Bronchial epithelial cell (primary cell): ENCODE measurements around the gene SULF2. TPM values are rescaled to one million over a fixed set of nuclear protein-coding genes. Genes with fewer than 3 reads are reported as not detected.
A peak's percentile ranks its signal among the peaks of the same experiment; 100 is the strongest.

Source experiments
- DNase-seq: peaks from one replicate; pipeline ENCODE4 v3.0.0-alpha.2; 2010; ENCODE audit warnings: low read depth
- FAIRE-seq: peaks from 2 replicates; lab custom pipeline; 2011; peaks lifted over from hg19 to GRCh38; lab: Jason Lieb, UNC
- H3K27me3 ChIP-seq: 2 replicates; pipeline ENCODE4 v1.5.1; 2011; ENCODE audit warnings: low read length; ENCODE audit not compliant: control insufficient read depth, insufficient read depth
- H3K36me3 ChIP-seq: 2 replicates; pipeline ENCODE4 v1.5.1; 2011; ENCODE audit warnings: low read length; ENCODE audit not compliant: control insufficient read depth, insufficient read depth
- H3K4me3 ChIP-seq: 2 replicates; pipeline ENCODE4 v1.5.1; 2011; ENCODE audit warnings: mild to moderate bottlenecking, low read depth, low read length, control low read depth
- CTCF ChIP-seq: IDR thresholded peaks from 2 replicates; pipeline ENCODE4 v1.5.1; 2011; ENCODE audit warnings: mild to moderate bottlenecking, moderate library complexity, low read length, control low read depth, inconsistent platforms; ENCODE audit not compliant: insufficient read depth, severe bottlenecking
- total RNA-seq: library from RNA; depleted of rRNA; stranded (reverse); fragments of >200 nt; gene quantifications from 2 replicates; pipeline ENCODE4 v1.2.1, GENCODE V29; 2014

The SULF2 gene
- total RNA-seq, 1 donor from 2014 or later, result 31.6 TPM

DNA sequence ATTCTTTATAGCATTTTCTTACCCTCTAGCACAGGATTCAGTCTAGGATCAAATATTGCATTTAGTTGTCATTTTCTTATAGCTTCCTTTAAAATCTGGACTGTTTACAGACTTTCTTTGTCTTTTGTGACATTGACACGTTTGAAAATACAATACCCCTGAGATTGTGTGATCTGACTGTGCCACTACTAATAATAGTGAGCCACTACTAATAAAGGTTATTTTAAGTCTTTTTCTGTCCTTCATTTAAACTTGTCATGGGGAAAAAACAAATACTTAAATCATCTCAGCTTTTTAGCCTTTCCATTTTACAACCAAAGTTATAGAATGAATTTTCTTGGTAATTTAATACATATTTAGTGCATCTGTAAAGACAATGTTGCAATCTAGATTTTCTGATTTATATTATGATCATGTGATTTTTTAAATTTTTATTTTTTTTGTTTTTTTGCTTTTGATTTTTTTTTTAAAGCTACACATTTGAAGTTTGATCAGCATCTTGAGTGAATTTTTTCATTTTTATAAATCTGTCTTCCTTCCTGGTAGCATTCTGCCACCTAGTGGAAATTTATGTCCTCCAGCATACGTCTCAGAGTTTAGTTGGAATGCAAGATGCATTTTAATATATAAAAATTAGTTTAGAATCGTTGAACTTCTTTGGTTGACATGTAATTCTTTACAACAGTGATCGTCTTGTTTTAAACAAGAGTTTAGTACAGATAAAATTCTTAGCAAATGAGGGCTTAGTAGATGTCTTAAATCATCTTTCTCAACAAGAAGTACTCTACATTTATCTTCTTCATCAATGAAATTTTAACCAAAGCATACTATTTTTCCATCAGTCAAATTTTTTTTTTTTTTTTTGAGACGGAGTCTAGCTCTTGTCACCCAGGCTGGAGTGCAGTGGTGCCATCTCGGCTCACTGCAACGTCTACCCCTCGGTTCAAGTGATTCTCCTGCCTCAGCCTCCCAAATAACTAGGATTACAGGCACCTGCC, 164.2 kb downstream of the SULF2 start:
- Histone ChIP-seq H3K27me3 (no peaks in the 10 kb centered on the region), H3K4me3 (no peak overlapping the region), H3K36me3 (peaks cover 1% of the 10 kb centered on the region)
- DNase-seq (peak; percentile 70), FAIRE-seq (no peak)
- TF ChIP-seq CTCF, result peak; percentile 47

GRCh38 chr20:47618479-47618878, 166.8 kb downstream of the SULF2 start:
- FAIRE-seq (no peak), DNase-seq (no peak)
- H3K27me3 ChIP-seq, result no peaks in the 10 kb centered on the region
- TF ChIP-seq CTCF, result no peak
- H3K4me3 ChIP-seq, result no peak overlapping the region
- H3K36me3 ChIP-seq, result no peaks in the 10 kb centered on the region

- FAIRE-seq, result no peak
- no peak for DNase-seq
- TF ChIP-seq CTCF, result no peak
- Histone ChIP-seq H3K4me3 (no peak overlapping the region), H3K27me3 (no peaks in the 10 kb centered on the region), H3K36me3 (no peaks in the 10 kb centered on the region)
Observed at GRCh38 chr20:47614703-47615309, 170.5 kb downstream of the SULF2 start.

- Histone ChIP-seq H3K4me3 (no peak overlapping the region), H3K36me3 (no peaks in the 10 kb centered on the region), H3K27me3 (no peaks in the 10 kb centered on the region)
- no peak for DNase-seq
- FAIRE-seq, result no peak
- TF ChIP-seq CTCF, result no peak
Observed at GRCh38 chr20:47612670-47613069, 172.6 kb downstream of the SULF2 start.

GRCh38 chr20:47611785-47612184, 173.5 kb downstream of the SULF2 start:
- DNase-seq (no peak), FAIRE-seq (no peak)
- Histone ChIP-seq H3K4me3 (no peak overlapping the region), H3K36me3 (no peaks in the 10 kb centered on the region), H3K27me3 (no peaks in the 10 kb centered on the region)
- TF ChIP-seq CTCF, result no peak
